HL-60 (cell line): ENCODE results near the gene NUDCD3.

ENCODE experiments used
- CTCF ChIP-seq: IDR thresholded peaks from one replicate; pipeline ENCODE4 v1.5.1; 2011; ENCODE audit warnings: low read length, control low read depth, inconsistent platforms; ENCODE audit not compliant: insufficient read depth
- GABPA ChIP-seq: IDR thresholded peaks from 2 replicates; pipeline ENCODE4 v1.6.1; 2012; ENCODE audit warnings: low read depth
- POLR2AphosphoS5 ChIP-seq: IDR thresholded peaks from 2 replicates; pipeline ENCODE4 v1.6.1; 2012; ENCODE audit warnings: low read depth

GRCh38 chr7:44536090-44536489 is 45.6 kb upstream of the NUDCD3 start:
- TF ChIP-seq CTCF (no peak), GABPA (no peak), POLR2AphosphoS5 (no peak)
